ENCODE measurements around the gene MCCC2.

DNA sequence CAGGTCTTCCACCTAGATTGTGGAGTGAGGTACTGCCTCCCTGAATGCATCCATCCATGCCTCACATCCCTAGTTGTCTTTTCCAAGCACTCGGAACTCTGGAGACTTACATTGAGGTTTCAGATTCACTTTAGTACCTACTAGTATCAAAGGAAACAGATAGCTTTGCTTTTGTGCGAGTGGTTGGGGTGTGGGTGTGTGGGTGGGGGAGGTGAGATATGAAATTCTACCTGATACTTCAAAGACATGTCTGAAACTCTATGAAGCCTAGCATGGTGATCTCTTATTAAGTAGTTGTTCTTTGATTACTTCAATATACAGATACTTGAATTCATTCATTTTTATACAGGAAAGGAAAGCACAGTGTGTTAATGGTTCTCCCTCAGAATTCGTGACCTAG lies 64.4 kb downstream of the MCCC2 start:
- TF ChIP-seq EZH2 (IDR thresholded peaks at IDR 0.05; ENCODE audit: low read length, unreplicated experiment) (no peak), CTCF (conservative IDR thresholded peaks at IDR 0.05; ENCODE audit: low read depth, low read length) (no peak), EZH2phosphoT487 (IDR thresholded peaks at IDR 0.05; ENCODE audit: borderline replicate concordance, low read length) (no peak)
